GM12865 (cell line): Measurements from ENCODE around the gene SLC7A10.
A peak's percentile ranks its signal among the peaks of the same experiment; 100 is the strongest.
"Not testable (repeated sequence)": the region's sequence is repeated elsewhere in the genome, so short reads cannot be mapped to it uniquely, and the experiment has no call there.

Source experiments
- DNase-seq: peaks from one replicate; pipeline ENCODE4 v3.0.0; 2010; ENCODE audit warnings: low read depth
- H3K4me3 ChIP-seq: 2 replicates; pipeline ENCODE4 v1.5.1; 2011; ENCODE audit warnings: mild to moderate bottlenecking, low read depth, low read length, control low read depth
- TF ChIP-seq, protein P1 (sequence below): IDR thresholded peaks from 2 replicates; pipeline ENCODE4 v1.5.1; 2011; ENCODE audit warnings: low read length, control low read depth, low read depth, inconsistent platforms; ENCODE audit not compliant: insufficient read depth; ENCODE audit errors: missing control alignments

SLC7A10 gene

DNA sequence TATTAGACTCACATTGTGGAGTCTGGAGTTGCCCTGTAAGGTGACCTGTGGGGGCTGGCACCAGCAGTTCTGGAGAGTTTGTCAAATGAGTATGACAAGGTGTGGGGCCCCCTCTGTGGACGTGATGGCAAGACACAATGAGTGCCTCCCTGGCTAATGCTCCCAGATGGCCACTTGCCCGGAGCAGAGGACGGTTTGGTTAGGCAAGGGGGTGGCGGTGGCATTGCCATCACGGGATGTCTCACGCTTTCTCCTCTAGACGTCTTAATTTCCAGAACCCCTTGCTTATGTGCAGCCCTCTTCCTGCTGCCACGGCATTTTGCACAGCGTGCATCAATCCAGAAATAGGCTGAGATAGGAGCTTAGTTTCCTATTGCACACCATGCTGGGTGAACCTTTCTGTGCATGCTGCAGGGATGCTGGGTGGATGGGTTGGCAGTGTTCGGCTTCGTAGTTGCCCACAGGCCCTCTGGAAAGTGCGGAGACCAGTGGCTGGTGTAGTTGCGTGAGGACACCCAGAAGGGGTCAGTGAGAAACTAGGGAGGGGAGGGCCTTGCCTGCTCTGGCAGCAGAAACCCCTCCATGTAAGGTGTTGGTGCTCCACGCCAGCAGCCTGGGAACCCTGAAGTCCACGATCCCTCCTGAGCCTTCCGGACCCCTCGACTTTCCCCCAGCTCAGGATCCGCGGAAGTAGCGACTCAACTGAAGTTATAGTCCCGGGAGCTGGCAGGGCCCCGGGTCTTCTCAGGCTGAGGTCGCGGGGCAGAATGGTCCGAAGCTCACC is 49.6 kb downstream of the SLC7A10 start:
- DNase-seq: no peak
- TF ChIP-seq, protein P1, sequence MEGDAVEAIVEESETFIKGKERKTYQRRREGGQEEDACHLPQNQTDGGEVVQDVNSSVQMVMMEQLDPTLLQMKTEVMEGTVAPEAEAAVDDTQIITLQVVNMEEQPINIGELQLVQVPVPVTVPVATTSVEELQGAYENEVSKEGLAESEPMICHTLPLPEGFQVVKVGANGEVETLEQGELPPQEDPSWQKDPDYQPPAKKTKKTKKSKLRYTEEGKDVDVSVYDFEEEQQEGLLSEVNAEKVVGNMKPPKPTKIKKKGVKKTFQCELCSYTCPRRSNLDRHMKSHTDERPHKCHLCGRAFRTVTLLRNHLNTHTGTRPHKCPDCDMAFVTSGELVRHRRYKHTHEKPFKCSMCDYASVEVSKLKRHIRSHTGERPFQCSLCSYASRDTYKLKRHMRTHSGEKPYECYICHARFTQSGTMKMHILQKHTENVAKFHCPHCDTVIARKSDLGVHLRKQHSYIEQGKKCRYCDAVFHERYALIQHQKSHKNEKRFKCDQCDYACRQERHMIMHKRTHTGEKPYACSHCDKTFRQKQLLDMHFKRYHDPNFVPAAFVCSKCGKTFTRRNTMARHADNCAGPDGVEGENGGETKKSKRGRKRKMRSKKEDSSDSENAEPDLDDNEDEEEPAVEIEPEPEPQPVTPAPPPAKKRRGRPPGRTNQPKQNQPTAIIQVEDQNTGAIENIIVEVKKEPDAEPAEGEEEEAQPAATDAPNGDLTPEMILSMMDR: no peak
- peak overlapping the region; percentile 75 for H3K4me3 ChIP-seq

DNA sequence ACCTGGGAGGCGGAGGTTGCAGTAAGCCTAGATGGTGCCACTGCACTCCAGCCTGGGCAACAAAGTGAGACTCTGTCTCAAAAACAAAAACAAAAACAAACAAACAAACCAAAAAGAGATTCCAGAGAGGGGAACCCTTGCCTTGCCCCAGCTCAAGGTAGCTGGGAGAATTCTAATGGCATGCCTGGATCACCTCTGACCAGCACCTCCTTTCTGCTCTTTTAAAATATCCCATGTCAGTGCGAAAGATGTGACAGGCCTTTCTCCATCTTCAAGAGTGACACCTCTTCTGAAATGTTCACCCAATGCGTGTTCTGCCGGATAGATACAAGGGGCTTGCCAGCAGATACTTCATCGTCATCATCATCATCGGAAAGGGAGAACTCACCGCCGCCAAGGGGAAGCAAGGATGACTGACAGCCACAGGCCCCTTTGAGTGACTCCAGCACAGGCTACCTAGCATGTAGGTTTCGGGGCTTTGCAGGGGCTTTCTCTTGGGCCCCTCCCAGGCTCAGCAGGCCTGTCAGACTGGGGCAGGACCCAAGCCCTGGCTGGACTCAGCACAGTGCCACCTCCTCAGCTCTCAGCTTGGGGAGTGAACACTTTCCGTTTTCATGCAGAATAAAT is 50.4 kb downstream of the SLC7A10 start:
- H3K4me3 ChIP-seq: no peak overlapping the region
- TF ChIP-seq, protein P1: no peak
- DNase-seq: no peak

DNA sequence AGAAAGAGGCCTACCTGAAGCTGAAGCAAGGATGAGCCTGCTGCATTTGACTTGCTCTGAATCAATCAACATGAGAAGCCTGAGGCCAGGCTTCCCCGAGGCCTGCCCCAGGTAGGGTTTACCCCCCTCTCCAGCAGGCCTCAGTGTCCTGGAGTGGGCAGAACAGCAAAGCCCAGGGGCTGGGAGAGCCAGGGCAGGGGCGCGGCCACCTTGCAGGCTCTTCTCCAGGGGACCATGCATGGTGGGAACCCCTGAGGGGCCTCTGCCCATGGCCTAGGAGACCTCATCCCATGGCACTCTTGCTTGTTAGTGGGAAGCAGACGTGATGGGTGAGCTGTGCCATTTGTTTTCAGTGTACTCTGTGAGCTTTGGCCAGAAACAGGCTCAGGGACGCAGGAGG is 51.5 kb downstream of the SLC7A10 start:
- TF ChIP-seq, protein P1: no peak
- no peak overlapping the region for H3K4me3 ChIP-seq
- DNase-seq: no peak

DNA sequence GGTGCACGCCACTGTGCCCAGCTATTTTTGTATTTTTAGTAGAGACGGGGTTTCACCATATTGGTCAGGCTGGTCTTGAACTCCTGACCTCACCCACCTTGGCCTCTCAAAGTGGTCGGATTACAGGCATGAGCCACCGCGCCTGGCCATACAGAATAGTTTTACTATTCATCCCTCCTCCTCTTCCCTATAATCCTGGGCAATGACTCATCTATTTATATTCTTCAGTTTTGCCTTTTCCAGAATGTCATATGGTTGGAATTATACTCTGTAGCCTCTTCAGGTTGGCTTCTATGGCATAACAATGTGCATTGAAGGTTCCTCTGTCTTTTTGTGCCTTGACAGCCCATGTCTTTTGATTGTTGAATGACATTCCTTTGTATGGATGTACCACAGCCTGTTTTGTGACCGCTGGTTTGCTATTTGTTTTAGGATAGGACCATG is 53.7 kb downstream of the SLC7A10 start:
- no peak overlapping the region for H3K4me3 ChIP-seq
- TF ChIP-seq, protein P1: no peak
- no peak for DNase-seq

DNA sequence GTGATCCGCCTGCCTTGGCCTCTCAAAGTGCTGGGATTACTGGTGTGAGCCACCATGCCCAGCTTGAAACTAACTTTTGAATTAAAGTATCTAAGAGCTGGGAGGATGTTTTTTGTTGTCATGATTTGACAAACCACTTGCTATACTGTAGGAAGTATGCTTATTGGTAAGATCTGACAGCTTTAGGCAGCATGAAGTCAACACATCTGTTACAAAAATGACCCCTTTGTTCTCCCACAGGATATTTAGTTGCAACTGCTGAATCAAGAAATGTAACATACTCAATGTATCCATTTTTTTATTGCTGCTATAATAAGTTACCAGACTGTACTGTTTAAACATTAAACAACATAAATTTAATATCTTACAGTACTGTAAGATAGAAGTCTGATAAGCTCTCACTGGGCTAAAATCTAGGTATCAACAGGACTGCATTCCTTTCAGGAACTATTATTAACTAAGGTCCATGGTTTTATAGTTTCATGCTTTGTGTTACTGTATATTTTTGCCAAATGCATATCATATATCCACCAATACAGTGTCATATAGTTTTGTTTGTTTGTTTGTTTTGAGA is 54.3 kb downstream of the SLC7A10 start:
- no peak for DNase-seq
- TF ChIP-seq, protein P1: no peak

DNA sequence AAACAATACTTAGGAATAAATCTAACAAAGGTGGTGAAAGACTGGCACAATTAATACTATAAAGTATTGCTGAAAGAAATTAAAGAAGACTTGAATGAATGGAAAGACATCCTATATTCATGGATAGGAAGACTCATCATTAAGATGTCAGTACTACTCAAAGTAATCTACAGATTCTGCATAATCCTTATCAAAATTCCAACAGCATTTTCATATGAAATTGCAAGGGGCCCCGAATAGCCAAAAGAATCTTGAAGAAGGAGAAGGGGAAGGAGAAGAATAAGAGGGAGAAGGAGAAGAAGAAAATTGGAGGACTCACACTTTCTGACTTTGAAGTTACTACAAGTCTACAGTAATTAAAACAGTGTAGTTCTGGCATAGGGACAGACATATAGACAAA is 57.1 kb downstream of the SLC7A10 start:
- TF ChIP-seq, protein P1: no peak
- H3K4me3 ChIP-seq: no peak overlapping the region
- no peak for DNase-seq

More for the DNA sequence above, 54.3 kb downstream of the SLC7A10 start:
- H3K4me3 ChIP-seq: no peak overlapping the region

DNA sequence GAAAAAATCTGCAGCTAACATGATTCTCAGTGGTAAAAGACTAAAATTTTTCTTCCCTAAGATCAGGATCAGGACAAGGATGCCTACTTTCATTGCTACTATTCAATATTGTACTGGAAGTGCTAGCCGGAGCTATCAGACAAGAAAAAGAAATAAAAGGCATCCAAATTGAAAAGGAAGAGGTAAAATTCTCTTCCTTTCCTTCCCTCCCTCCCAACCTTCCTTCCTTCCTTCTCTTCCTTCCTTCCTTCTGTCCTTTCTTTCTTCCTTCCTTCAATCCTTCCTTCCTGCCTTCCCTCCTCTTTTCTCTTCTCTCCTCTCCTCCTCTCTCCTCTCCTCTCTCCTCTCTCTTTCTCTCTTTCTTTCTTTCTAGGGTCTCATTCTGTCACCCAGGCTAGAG is 58.2 kb downstream of the SLC7A10 start:
- DNase-seq: no peak
- no peak overlapping the region for H3K4me3 ChIP-seq
- TF ChIP-seq, protein P1: no peak

DNA sequence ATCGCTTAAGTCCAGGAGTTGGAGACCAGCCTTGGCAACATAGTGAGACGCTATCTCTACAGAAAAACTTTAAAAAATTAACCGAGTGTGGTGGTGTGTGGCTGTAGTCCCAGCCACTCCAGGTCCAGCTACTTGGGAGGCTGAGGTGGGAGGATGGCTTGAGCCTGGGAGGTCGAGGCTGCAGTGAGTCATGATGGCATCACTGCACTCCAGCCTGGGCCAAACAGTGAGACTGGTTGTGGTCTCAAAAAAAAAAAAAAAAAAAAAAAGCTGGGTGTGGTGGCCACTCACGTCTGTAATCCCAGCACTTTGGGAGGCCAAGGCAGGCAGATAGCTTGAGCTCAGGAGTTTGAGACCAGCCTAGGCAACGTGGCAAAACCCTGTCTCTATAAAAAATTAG is 59.6 kb downstream of the SLC7A10 start:
- not testable (repeated sequence) for H3K4me3 ChIP-seq, DNase-seq
